Ammon's horn (tissue), 1 donor: ENCODE results near the gene WDR46.
A peak's percentile ranks its signal among the peaks of the same experiment; 100 is the strongest.
"Not testable (repeated sequence)": the region's sequence is repeated elsewhere in the genome, so short reads cannot be mapped to it uniquely, and the experiment has no call there.

Source experiments
- DNase-seq: peaks from one replicate; pipeline ENCODE4 v3.0.0-alpha.2; 2016; ENCODE audit warnings: low spot score

WDR46 gene

GRCh38 chr6:33271117-33271467 lies 17.9 kb downstream of the WDR46 start:
- no peak for DNase-seq

- DNase-seq, result no peak
Observed at GRCh38 chr6:33264015-33264414, 25.0 kb downstream of the WDR46 start.

- DNase-seq, result not testable (repeated sequence)
Observed at GRCh38 chr6:33262490-33262889, 26.5 kb downstream of the WDR46 start.

- DNase-seq, result no peak
Observed at GRCh38 chr6:33259032-33259431, 30.0 kb downstream of the WDR46 start.

GRCh38 chr6:33254591-33254990 lies 34.4 kb downstream of the WDR46 start:
- DNase-seq, result no peak

GRCh38 chr6:33252759-33253158 lies 36.3 kb downstream of the WDR46 start:
- no peak for DNase-seq

GRCh38 chr6:33251395-33252012 lies 37.5 kb downstream of the WDR46 start:
- no peak for DNase-seq

- no peak for DNase-seq
Observed at GRCh38 chr6:33250731-33251130, 38.3 kb downstream of the WDR46 start.

- no peak for DNase-seq
Observed at GRCh38 chr6:33249732-33250630, 39.1 kb downstream of the WDR46 start.

- DNase-seq, result peak; percentile 100
Observed at GRCh38 chr6:33248932-33249731, 39.9 kb downstream of the WDR46 start.

- DNase-seq, result no peak
Observed at GRCh38 chr6:33248643-33248931, 40.5 kb downstream of the WDR46 start.

- peak; percentile 91 for DNase-seq
Observed at GRCh38 chr6:33247977-33248642, 40.9 kb downstream of the WDR46 start.

- no peak for DNase-seq
Observed at GRCh38 chr6:33243476-33243875, 45.6 kb downstream of the WDR46 start.

GRCh38 chr6:33241968-33242367 lies 47.1 kb downstream of the WDR46 start:
- DNase-seq, result no peak

GRCh38 chr6:33237741-33238140 lies 51.3 kb downstream of the WDR46 start:
- DNase-seq, result no peak

GRCh38 chr6:33236852-33237251 lies 52.2 kb downstream of the WDR46 start:
- no peak for DNase-seq

GRCh38 chr6:33236328-33236727 lies 52.7 kb downstream of the WDR46 start:
- no peak for DNase-seq

GRCh38 chr6:33235221-33235634 lies 53.8 kb downstream of the WDR46 start:
- no peak for DNase-seq
